Activated CD8-positive, alpha-beta memory T cell treated with anti-CD3 and anti-CD28 coated beads, Interleukin-2, amount 50 U/mL, for 48 hours (primary cell): ENCODE results near the gene TRPM2.

Experiments
- DNase-seq: peaks from one replicate; pipeline ENCODE4 v3.0.0-alpha.2; 2020

TRPM2 gene

DNA sequence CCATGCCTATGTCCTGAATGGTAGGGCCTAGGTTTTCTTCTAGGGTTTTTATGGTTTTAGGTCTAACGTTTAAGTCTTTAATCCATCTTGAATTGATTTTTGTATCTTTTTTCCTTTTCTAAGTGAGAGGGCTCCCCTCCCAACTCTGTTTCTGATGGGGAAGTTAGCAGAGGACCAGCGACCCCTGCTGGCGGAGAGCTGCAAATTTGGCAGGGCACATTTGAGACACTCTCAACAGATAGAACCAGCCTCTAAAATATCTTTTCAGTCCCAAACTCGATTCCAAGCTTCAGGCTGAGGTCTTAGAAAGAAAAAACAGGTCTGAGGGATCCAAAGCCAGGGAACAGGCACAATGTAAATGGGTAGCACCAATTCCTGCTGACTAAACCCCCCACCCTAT, 134.4 kb downstream of the TRPM2 start:
- peak; percentile 87 for DNase-seq

GRCh38 chr21:44489962-44490361, 136.5 kb downstream of the TRPM2 start:
- no peak for DNase-seq

DNA sequence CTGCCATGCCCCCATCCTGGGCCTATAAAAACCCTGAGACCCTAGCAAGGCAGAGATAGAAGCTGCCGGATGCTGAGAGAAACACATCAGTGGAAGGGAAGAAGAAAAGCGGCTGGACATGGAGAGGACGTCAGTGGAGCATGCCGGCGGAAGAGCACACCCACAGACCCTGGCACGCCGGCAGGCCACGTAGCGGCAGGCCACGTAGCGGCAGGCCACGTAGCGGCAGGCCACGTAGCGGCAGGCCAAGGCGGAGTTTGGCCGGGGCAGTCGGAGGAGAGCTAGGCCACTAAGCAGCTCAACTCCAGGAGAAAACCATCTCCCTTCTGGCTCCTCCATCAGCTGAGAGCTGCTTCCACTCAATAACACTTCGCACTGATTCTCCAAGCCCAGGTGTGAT, 137.0 kb downstream of the TRPM2 start:
- DNase-seq = no peak

GRCh38 chr21:44490816-44491215, 137.4 kb downstream of the TRPM2 start:
- no peak for DNase-seq
